ENCODE results near the gene WWC1. TPM values are rescaled to one million over a fixed set of nuclear protein-coding genes. Genes with fewer than 3 reads are reported as not detected.

Gene WWC1
- total RNA-seq, 1 experiment from 2014 or later: 52.6 TPM

DNA sequence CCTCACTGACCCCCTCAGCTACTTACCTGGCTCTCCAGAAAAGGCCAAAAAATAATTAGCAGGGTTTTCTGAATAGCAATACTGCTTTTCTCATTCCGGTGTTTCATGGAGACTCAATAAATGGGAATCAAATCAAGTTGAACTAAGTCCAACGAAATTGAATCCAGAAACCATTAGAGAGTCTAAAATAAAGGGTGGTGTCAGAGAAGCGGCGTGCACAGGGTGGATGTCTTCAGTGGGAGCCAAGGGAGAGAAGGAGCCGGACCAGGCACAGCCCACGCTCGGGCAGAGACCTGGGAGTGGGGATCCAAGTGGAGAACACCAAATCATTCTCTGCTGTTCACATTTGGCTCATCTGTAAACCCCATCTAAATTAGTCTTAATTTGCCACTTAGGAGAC, 40.2 kb upstream of the WWC1 start (continued):
- TF ChIP-seq CBX3 (IDR thresholded peaks at IDR 0.05; ENCODE audit: low read depth): no peak

GRCh38 chr5:168254013-168254693, 37.3 kb upstream of the WWC1 start:
- H3K4me3 ChIP-seq (replicated peaks in 1 of 2; ENCODE audit: low read depth in 1 of 2, low read length in 2 of 2): no peak overlapping the region
- intact Hi-C loops (cut with micrococcal nuclease): no loop called here
- BruUV-seq (replicated peaks): no TSS peak
- TF ChIP-seq ZNF274 (IDR thresholded peaks at IDR 0.05; ENCODE audit: low read depth, low read length): no peak
- TF ChIP-seq, protein P1, sequence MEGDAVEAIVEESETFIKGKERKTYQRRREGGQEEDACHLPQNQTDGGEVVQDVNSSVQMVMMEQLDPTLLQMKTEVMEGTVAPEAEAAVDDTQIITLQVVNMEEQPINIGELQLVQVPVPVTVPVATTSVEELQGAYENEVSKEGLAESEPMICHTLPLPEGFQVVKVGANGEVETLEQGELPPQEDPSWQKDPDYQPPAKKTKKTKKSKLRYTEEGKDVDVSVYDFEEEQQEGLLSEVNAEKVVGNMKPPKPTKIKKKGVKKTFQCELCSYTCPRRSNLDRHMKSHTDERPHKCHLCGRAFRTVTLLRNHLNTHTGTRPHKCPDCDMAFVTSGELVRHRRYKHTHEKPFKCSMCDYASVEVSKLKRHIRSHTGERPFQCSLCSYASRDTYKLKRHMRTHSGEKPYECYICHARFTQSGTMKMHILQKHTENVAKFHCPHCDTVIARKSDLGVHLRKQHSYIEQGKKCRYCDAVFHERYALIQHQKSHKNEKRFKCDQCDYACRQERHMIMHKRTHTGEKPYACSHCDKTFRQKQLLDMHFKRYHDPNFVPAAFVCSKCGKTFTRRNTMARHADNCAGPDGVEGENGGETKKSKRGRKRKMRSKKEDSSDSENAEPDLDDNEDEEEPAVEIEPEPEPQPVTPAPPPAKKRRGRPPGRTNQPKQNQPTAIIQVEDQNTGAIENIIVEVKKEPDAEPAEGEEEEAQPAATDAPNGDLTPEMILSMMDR (IDR thresholded peaks at IDR 0.05 in 2 of 3, conservative IDR thresholded peaks at IDR 0.05 in 1 of 3; ENCODE audit: borderline replicate concordance in 1 of 3, insufficient read depth in 1 of 3, low read depth in 2 of 3, low read length in 2 of 3): no peak
- no peak for TF ChIP-seq CEBPB (IDR thresholded peaks at IDR 0.05; ENCODE audit: low read depth)
- TF ChIP-seq ZFX (IDR thresholded peaks at IDR 0.05): no peak
- no peak for TF ChIP-seq FOSL1 (IDR thresholded peaks at IDR 0.05; ENCODE audit: low read depth)
- TF ChIP-seq, protein P2, sequence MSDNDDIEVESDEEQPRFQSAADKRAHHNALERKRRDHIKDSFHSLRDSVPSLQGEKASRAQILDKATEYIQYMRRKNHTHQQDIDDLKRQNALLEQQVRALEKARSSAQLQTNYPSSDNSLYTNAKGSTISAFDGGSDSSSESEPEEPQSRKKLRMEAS (IDR thresholded peaks at IDR 0.05): no peak
- no peak for TF ChIP-seq RAD21 (IDR thresholded peaks at IDR 0.05; ENCODE audit: low read depth)
- no peak for TF ChIP-seq JUND (IDR thresholded peaks at IDR 0.05)
- TF ChIP-seq SP1 (IDR thresholded peaks at IDR 0.05; ENCODE audit: low read depth): no peak
- TF ChIP-seq POLR2AphosphoS5 (IDR thresholded peaks at IDR 0.05; ENCODE audit: low read depth, low read length): no peak
- TF ChIP-seq, protein P3, sequence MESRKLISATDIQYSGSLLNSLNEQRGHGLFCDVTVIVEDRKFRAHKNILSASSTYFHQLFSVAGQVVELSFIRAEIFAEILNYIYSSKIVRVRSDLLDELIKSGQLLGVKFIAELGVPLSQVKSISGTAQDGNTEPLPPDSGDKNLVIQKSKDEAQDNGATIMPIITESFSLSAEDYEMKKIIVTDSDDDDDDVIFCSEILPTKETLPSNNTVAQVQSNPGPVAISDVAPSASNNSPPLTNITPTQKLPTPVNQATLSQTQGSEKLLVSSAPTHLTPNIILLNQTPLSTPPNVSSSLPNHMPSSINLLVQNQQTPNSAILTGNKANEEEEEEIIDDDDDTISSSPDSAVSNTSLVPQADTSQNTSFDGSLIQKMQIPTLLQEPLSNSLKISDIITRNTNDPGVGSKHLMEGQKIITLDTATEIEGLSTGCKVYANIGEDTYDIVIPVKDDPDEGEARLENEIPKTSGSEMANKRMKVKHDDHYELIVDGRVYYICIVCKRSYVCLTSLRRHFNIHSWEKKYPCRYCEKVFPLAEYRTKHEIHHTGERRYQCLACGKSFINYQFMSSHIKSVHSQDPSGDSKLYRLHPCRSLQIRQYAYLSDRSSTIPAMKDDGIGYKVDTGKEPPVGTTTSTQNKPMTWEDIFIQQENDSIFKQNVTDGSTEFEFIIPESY (IDR thresholded peaks at IDR 0.05; ENCODE audit: extremely low read depth, insufficient replicate concordance, low read length): no peak
- no peak for TF ChIP-seq YY1 (IDR thresholded peaks at IDR 0.05; ENCODE audit: extremely low read depth, insufficient replicate concordance, low read depth, low read length)
- TF ChIP-seq EGR1 (IDR thresholded peaks at IDR 0.05; ENCODE audit: low read depth): no peak
- TF ChIP-seq EZH2 (IDR thresholded peaks at IDR 0.05): no peak
- no peaks in the 10 kb centered on the region for H4K20me1 ChIP-seq (ENCODE audit: insufficient read depth)
- H3K4me1 ChIP-seq (ENCODE audit: control insufficient read depth in 1 of 2, insufficient read depth in 2 of 2, low read length in 2 of 2): no peaks in the 10 kb centered on the region
- no peaks in the 10 kb centered on the region for H3K79me2 ChIP-seq (ENCODE audit: insufficient read depth, low read length)
- no peak for ATAC-seq
- H3K9me2 ChIP-seq (ENCODE audit: insufficient read depth): no peaks in the 10 kb centered on the region
- H3K27ac ChIP-seq (ENCODE audit: low read depth, low read length): no peak overlapping the region
- DNase-seq (ENCODE audit: low read depth, low spot score): no peak
- H3K4me2 ChIP-seq (ENCODE audit: low read length): no peak overlapping the region
- no peak overlapping the region for H3K9ac ChIP-seq (ENCODE audit: low read length)
- no peak overlapping the region for H2AFZ ChIP-seq (ENCODE audit: low read depth, low read length, poor library complexity, severe bottlenecking)
- no peaks in the 10 kb centered on the region for H3K9me3 ChIP-seq (ENCODE audit: control insufficient read depth in 1 of 2, insufficient read depth in 1 of 2, low read depth in 1 of 2, low read length in 2 of 2)
- ChIA-PET CTCF (no interaction called here), RAD21 (ENCODE audit: low non-redundant PET in 1 of 2, low total read pairs in 2 of 2, uncharacterized antibody in 2 of 2, unreplicated experiment in 2 of 2) (no interaction called here), POLR2A (no interaction called here)
- H3K27me3 ChIP-seq (ENCODE audit: insufficient read depth, low read length): no peaks in the 10 kb centered on the region
- H3K36me3 ChIP-seq (ENCODE audit: control insufficient read depth in 1 of 2, insufficient read depth in 2 of 2, low read length in 2 of 2): no peaks in the 10 kb centered on the region
